ENCODE results near the gene VIL1. TPM values are rescaled to one million over a fixed set of nuclear protein-coding genes. Genes with fewer than 3 reads are reported as not detected.

The VIL1 gene
- total and polyA plus RNA-seq, 9 of the 15 experiments (the other 6 are each of a cell fraction or from before 2014, with no cell fraction given) = 0.51 to 2.7 (median 1.2) TPM

DNA sequence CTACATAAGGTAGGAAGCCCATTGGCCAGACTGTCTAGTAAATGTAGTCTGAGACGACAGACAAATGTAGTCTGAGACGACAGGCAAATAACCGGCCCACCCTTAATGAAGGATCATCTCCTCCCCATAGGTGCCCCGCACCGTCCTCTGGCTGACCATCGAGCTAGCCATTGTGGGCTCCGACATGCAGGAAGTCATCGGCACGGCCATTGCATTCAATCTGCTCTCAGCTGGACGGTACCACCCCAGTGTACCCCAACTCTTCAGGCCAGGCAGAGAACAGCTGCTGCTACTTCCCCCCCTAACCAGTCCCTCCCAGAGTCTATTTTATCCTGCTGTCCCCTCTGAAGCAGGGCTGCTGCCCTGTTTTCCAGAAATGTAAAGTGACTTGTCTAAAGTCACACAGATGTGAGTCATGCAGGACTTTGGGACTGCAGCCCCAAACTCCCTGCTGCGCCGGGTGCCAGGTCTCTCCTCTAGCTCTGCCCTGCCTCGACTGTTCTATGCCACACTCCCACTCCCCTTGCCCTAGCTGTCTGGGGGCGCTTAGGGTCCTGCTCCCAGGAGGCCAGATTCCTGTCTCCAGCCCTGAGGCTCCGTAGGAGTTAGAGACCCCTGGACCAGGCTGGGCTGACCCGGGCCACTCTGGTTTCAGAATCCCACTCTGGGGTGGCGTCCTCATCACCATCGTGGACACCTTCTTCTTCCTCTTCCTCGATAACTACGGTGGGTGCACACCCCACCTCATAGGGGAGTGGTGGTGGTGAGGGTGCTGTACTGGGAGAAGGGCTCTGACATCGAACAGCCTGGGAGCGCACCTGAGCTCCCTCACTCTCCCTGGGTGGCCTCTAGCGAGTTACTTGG is 32.2 kb upstream of the VIL1 start (continued):
- TF ChIP-seq, protein P1, sequence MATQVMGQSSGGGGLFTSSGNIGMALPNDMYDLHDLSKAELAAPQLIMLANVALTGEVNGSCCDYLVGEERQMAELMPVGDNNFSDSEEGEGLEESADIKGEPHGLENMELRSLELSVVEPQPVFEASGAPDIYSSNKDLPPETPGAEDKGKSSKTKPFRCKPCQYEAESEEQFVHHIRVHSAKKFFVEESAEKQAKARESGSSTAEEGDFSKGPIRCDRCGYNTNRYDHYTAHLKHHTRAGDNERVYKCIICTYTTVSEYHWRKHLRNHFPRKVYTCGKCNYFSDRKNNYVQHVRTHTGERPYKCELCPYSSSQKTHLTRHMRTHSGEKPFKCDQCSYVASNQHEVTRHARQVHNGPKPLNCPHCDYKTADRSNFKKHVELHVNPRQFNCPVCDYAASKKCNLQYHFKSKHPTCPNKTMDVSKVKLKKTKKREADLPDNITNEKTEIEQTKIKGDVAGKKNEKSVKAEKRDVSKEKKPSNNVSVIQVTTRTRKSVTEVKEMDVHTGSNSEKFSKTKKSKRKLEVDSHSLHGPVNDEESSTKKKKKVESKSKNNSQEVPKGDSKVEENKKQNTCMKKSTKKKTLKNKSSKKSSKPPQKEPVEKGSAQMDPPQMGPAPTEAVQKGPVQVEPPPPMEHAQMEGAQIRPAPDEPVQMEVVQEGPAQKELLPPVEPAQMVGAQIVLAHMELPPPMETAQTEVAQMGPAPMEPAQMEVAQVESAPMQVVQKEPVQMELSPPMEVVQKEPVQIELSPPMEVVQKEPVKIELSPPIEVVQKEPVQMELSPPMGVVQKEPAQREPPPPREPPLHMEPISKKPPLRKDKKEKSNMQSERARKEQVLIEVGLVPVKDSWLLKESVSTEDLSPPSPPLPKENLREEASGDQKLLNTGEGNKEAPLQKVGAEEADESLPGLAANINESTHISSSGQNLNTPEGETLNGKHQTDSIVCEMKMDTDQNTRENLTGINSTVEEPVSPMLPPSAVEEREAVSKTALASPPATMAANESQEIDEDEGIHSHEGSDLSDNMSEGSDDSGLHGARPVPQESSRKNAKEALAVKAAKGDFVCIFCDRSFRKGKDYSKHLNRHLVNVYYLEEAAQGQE (IDR thresholded peaks at IDR 0.05; ENCODE audit: borderline replicate concordance) = no peak
- TF ChIP-seq, protein P1 (CRISPR knock-in tag; IDR thresholded peaks at IDR 0.05; ENCODE audit: low read depth) = no peak
- TF ChIP-seq, protein P2, sequence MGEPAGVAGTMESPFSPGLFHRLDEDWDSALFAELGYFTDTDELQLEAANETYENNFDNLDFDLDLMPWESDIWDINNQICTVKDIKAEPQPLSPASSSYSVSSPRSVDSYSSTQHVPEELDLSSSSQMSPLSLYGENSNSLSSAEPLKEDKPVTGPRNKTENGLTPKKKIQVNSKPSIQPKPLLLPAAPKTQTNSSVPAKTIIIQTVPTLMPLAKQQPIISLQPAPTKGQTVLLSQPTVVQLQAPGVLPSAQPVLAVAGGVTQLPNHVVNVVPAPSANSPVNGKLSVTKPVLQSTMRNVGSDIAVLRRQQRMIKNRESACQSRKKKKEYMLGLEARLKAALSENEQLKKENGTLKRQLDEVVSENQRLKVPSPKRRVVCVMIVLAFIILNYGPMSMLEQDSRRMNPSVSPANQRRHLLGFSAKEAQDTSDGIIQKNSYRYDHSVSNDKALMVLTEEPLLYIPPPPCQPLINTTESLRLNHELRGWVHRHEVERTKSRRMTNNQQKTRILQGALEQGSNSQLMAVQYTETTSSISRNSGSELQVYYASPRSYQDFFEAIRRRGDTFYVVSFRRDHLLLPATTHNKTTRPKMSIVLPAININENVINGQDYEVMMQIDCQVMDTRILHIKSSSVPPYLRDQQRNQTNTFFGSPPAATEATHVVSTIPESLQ (CRISPR knock-in tag; IDR thresholded peaks at IDR 0.05) = no peak
- TF ChIP-seq, protein P3, sequence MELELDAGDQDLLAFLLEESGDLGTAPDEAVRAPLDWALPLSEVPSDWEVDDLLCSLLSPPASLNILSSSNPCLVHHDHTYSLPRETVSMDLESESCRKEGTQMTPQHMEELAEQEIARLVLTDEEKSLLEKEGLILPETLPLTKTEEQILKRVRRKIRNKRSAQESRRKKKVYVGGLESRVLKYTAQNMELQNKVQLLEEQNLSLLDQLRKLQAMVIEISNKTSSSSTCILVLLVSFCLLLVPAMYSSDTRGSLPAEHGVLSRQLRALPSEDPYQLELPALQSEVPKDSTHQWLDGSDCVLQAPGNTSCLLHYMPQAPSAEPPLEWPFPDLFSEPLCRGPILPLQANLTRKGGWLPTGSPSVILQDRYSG (tag; conservative IDR thresholded peaks at IDR 0.05; ENCODE audit: low read depth) = no peak
- TF ChIP-seq ZNF143 (CRISPR knock-in tag; IDR thresholded peaks at IDR 0.05) (no peak), ZBTB8A (IDR thresholded peaks at IDR 0.05; ENCODE audit: partially characterized antibody) (no peak), ERF (CRISPR knock-in tag; IDR thresholded peaks at IDR 0.05) (no peak), SRSF9 (IDR thresholded peaks at IDR 0.05; ENCODE audit: borderline replicate concordance, low read depth, low read length) (no peak), SIN3B (IDR thresholded peaks at IDR 0.05; ENCODE audit: low read depth) (no peak), ETS2 (tag; IDR thresholded peaks at IDR 0.05; ENCODE audit: borderline replicate concordance, poor library complexity, severe bottlenecking) (no peak), C11orf30 (IDR thresholded peaks at IDR 0.05; ENCODE audit: low read depth) (no peak)
- TF ChIP-seq, protein P4, sequence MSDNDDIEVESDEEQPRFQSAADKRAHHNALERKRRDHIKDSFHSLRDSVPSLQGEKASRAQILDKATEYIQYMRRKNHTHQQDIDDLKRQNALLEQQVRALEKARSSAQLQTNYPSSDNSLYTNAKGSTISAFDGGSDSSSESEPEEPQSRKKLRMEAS (CRISPR knock-in tag; IDR thresholded peaks at IDR 0.05) = no peak

Data from K562 (cell line).